Suprapubic skin (tissue), 3 donors: Measurements from ENCODE around the gene HADHA.

ENCODE experiments used
- CTCF ChIP-seq, 2 donors: fragments of 200-600 bp in 1 of 2; fragments of 450-650 bp in 1 of 2; sonication (generic) in 1 of 2; IDR thresholded peaks; one replicate each; pipeline ENCODE4 v1.5.1; 2016 to 2019; ENCODE audit warnings: antibody characterized with exemption in 2 of 2, mild to moderate bottlenecking in 1 of 2, moderate library complexity in 1 of 2
- POLR2AphosphoS5 ChIP-seq, 3 donors: sonication (generic); formaldehyde crosslinking; IDR thresholded peaks; one replicate each; pipeline ENCODE4 v1.6.1; 2017; ENCODE audit warnings: antibody characterized with exemption in 3 of 3

DNA sequence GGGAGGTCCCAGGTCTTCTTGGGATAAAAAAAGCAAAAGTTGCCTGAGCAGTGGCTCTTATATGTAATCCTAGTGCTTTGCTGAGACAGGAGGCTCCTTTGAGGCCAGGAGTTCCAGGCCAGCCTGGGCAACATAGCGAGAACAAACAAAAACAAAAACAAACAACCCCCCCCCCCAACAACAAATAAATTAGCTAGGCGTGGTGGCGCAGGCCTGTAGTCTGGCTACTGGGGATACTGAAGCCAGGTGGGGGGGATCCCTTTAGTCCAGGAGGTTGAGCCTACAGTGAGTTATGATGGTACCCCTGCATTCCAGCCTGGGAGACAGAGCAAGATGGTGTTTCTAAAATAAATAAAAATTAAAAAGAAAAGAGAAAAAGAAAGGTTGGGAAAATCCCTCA, 66.2 kb downstream of the HADHA start:
- TF ChIP-seq POLR2AphosphoS5 (IDR thresholded peaks at IDR 0.05): no peak
- TF ChIP-seq CTCF (IDR thresholded peaks at IDR 0.05): no peak
